Activated naive CD4-positive, alpha-beta T cell treated with anti-CD3 and anti-CD28 coated beads for 36 hours (primary cell): ENCODE data around the gene KCNB1. TPM values are rescaled to one million over a fixed set of nuclear protein-coding genes. Genes with fewer than 3 reads are reported as not detected.

ENCODE experiments used
- CTCF ChIA-PET: fragments of 350-600 bp; sonication (Branson Sonifier 250); formaldehyde crosslinking; loops from one replicate; lab custom pipeline; 2021; ENCODE audit warnings: antibody characterized with exemption; lab: Charles Lee
- DNase-seq: peaks from one replicate; pipeline ENCODE4 v3.0.0-alpha.2; 2020
- H3K27ac Mint-ChIP-seq: one replicate; pipeline ENCODE4 v1.8.0; 2021; ENCODE audit warnings: mild to moderate bottlenecking, mixed read lengths
- H3K27me3 Mint-ChIP-seq: one replicate; pipeline ENCODE4 v1.8.0; 2021; ENCODE audit warnings: low read depth, mixed read lengths
- H3K36me3 Mint-ChIP-seq: one replicate; pipeline ENCODE4 v1.8.0; 2021; ENCODE audit warnings: low read depth, mixed read lengths
- H3K4me1 Mint-ChIP-seq: one replicate; pipeline ENCODE4 v1.8.0; 2021; ENCODE audit warnings: low read depth, mixed read lengths
- H3K4me3 Mint-ChIP-seq: one replicate; pipeline ENCODE4 v1.8.0; 2021; ENCODE audit warnings: mild to moderate bottlenecking, moderate library complexity, mixed read lengths
- H3K9me3 Mint-ChIP-seq: one replicate; pipeline ENCODE4 v1.8.0; 2021; ENCODE audit warnings: mixed read lengths
- intact Hi-C: fragments of 100-400 bp; cut with micrococcal nuclease; formaldehyde crosslinking; loops from one replicate; pipeline ENCODE4 v1.15.1; 2023
- total RNA-seq, 2 experiments: library from RNA; stranded (reverse); gene quantifications; one replicate each; pipeline ENCODE4 v1.2.3, GENCODE V29; 2021

KCNB1 gene
- total RNA-seq, 2 experiments from 2014 or later, result not detected

DNA sequence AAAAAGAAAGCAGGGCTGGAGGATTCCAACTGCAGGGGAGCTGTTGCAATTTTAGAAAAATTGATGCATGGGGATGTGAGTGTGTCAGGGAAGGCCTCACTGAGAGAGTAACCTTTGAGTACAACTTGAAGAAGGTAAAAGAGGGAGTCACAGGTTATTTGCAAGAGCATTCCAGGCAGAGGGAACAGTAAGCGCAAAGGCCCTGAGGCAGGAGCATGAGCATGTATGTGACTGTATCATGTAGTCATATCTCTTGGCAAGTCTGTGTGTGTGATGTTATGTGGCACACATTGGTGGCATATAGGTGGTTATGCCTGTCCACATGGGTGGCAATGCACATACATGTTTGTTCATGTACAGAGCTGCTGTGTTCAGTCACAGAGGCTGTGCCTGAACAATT, 133.4 kb downstream of the KCNB1 start:
- no peaks in the 10 kb centered on the region for H3K36me3 Mint-ChIP-seq
- peaks cover 4% of the 10 kb centered on the region for H3K27me3 Mint-ChIP-seq
- intact Hi-C loops, result no loop called here
- DNase-seq, result no peak
- CTCF ChIA-PET, result no interaction called here
- H3K4me3 Mint-ChIP-seq, result no peak overlapping the region
- no peak overlapping the region for H3K27ac Mint-ChIP-seq
- H3K4me1 Mint-ChIP-seq, result peaks cover 2% of the 10 kb centered on the region
- H3K9me3 Mint-ChIP-seq, result no peaks in the 10 kb centered on the region

DNA sequence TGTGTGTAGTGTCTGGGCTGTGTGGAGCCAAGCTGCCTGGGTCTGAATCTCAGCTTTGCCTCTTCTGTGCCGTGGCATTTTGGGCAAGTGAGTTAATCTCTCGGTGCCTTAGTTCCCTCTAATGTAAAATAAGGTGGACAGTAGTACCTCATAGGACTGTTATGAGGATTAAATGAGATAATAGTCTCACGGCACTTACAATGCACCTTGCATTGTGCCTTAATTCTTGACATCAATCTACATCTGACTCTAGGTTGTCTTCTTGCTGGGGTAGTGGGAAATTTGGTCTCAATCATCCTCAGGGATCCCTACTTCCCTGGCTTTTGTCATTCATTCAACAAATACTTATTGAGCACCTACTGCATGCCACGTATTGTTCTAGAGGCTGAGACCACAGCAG, 133.9 kb downstream of the KCNB1 start:
- DNase-seq, result no peak
- intact Hi-C loops, result no loop called here
- no peaks in the 10 kb centered on the region for H3K9me3 Mint-ChIP-seq
- H3K27me3 Mint-ChIP-seq, result peaks cover 4% of the 10 kb centered on the region
- no peak overlapping the region for H3K4me3 Mint-ChIP-seq
- H3K36me3 Mint-ChIP-seq, result no peaks in the 10 kb centered on the region
- H3K4me1 Mint-ChIP-seq, result peaks cover 2% of the 10 kb centered on the region
- CTCF ChIA-PET, result no interaction called here
- H3K27ac Mint-ChIP-seq, result no peak overlapping the region

DNA sequence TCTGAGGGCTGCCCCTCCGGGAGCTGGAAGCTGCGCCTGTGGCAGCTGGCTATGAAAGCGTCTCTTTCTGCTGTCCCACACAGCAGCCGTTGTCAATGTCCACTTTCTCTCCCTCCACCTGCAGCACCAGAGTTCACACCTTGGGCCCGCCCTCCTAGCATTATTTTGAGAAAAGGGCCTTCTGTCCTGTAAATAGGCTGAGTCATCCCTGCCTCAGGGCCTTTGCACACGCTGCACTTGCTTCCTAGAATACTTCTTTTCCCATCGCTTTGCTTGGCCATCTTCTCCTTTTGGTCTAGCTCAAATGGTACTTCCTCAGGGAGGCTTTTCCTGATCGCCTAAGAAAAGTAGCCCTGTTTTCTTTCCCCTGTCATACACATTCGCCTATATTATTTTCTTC, 135.3 kb downstream of the KCNB1 start:
- no peak overlapping the region for H3K27ac Mint-ChIP-seq
- no peak for DNase-seq
- no peaks in the 10 kb centered on the region for H3K9me3 Mint-ChIP-seq
- peaks cover 2% of the 10 kb centered on the region for H3K4me1 Mint-ChIP-seq
- CTCF ChIA-PET, result interaction anchor here (0.6 to 1.1 kb wide), 2 partner anchors 12 to 35 kb away, joined by 4 to 6 read pairs; no protein-coding TSS in a partner anchor
- peaks cover 4% of the 10 kb centered on the region for H3K27me3 Mint-ChIP-seq
- intact Hi-C loops, result no loop called here
- no peak overlapping the region for H3K4me3 Mint-ChIP-seq
- H3K36me3 Mint-ChIP-seq, result no peaks in the 10 kb centered on the region

DNA sequence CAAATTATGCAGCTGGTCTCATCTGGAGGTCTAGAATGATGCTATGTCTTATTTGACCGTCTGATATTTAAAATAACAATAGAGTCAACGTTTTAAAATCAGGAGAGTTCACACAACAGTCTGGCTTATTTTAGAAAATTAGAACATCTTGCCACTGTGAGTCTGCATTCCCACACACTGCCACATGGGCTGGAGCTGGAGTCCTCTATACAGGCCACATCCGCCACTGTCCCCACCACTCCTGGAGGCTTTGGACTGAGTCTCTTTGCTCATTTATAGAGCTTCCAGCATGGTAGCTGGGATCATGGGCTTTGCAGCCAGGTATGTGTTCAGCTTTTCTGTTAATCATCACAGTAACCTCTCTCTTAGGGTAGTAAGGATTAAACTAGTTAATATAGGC, 135.8 kb downstream of the KCNB1 start:
- H3K4me3 Mint-ChIP-seq, result no peak overlapping the region
- CTCF ChIA-PET, result interaction anchor here (0.6 to 1.1 kb wide), 2 partner anchors 12 to 36 kb away, joined by 4 to 6 read pairs; no protein-coding TSS in a partner anchor
- intact Hi-C loops, result no loop called here

DNA sequence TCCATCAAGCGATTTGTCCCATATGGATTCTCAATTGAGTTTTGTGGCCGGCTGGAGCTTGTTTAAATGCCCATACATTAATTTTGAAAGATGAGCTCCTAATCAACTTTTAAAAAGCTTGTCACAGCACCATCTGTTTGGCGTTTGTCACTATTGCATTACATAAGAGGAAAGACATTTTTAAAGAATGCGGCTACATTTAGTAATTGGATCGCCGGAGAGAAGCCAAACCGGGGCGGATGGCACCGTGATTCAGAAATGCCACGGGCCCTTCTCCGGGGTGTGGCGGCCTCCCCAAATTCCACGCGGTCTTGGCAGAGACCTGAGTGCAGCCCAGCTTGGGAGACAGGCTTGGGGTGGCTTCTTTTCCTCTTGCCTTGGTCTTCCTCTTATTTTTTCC, 136.9 kb downstream of the KCNB1 start:
- no peak overlapping the region for H3K4me3 Mint-ChIP-seq
- H3K27ac Mint-ChIP-seq, result no peak overlapping the region
- no peaks in the 10 kb centered on the region for H3K9me3 Mint-ChIP-seq
- no peaks in the 10 kb centered on the region for H3K27me3 Mint-ChIP-seq
- no peak for DNase-seq
- H3K36me3 Mint-ChIP-seq, result no peaks in the 10 kb centered on the region
- CTCF ChIA-PET, result no interaction called here
- peaks cover 2% of the 10 kb centered on the region for H3K4me1 Mint-ChIP-seq
- intact Hi-C loops, result no loop called here

More for the DNA sequence above, 135.8 kb downstream of the KCNB1 start:
- Mint-ChIP-seq H3K27me3 (no peaks in the 10 kb centered on the region), H3K4me1 (peaks cover 2% of the 10 kb centered on the region), H3K9me3 (no peaks in the 10 kb centered on the region), H3K27ac (no peak overlapping the region), H3K36me3 (no peaks in the 10 kb centered on the region)
- no peak for DNase-seq

DNA sequence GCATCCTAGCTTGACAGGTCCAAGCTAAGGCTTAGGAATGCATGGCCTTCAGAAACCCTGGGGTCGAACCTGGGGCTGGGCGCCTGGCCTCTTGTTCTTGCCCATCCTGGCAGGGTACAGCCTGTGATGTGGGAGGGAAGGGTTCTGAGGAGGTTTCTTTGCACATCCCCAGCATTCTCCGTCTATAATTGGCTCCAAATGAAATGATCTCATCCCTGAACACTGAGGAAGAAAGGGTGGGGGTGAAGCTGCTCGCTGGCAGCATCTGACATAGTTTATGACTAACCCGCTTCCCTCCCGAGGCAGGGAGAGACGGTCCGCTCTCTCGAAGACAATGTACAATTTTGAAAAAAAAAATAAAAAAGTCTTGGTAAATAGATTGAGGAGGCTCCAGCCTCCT, 137.5 kb downstream of the KCNB1 start:
- H3K27me3 Mint-ChIP-seq, result no peaks in the 10 kb centered on the region
- no peaks in the 10 kb centered on the region for H3K9me3 Mint-ChIP-seq
- H3K27ac Mint-ChIP-seq, result no peak overlapping the region
- no peak for DNase-seq
- H3K4me1 Mint-ChIP-seq, result peaks cover 2% of the 10 kb centered on the region
- no peak overlapping the region for H3K4me3 Mint-ChIP-seq
- no peaks in the 10 kb centered on the region for H3K36me3 Mint-ChIP-seq
- CTCF ChIA-PET, result no interaction called here
- intact Hi-C loops, result no loop called here

DNA sequence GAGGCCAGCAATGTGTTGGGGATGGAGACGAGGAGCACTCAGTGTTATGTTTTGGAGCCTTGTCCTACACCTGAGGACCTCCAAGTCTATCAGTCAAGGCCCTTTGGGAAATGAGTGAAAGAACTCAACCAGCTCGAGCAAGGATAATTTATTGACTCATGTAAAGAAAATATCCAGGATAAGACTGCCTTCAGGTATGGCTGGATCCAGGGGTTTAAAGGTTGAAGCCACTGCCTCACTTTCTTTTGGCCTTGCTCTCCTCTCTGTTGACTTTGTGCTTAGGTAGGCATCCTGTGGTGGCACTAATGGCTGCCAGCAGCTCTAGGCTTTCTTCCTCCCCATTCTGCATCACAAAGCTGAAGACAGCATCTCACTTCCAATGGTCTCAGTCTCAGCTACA, 138.3 kb downstream of the KCNB1 start:
- H3K36me3 Mint-ChIP-seq, result no peaks in the 10 kb centered on the region

DNA sequence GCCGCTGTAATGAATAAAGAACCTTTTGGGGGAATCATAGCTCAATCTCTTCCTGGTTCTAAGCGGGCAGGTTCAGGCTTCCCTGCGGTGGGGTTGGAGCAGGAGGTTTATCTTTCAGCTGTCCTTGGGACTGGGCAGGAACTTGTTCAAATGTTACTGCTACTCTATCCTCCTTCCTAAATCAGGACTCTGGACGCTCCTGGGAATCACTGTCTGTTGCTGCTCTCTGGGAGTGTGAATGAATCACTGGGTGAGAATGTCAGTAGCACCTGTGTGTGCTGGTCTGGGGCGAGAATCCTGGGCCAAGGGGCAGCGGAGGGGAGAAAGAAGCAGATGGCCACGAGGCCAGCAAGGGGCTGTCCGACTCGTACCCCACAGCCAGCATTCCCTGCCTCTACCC, 139.2 kb downstream of the KCNB1 start:
- DNase-seq, result no peak
- Mint-ChIP-seq H3K36me3 (no peaks in the 10 kb centered on the region), H3K4me1 (peaks cover 2% of the 10 kb centered on the region), H3K27ac (no peak overlapping the region), H3K9me3 (no peaks in the 10 kb centered on the region), H3K4me3 (no peak overlapping the region), H3K27me3 (no peaks in the 10 kb centered on the region)
- CTCF ChIA-PET, result interaction anchor here (1.2 to 1.4 kb wide), 2 partner anchors 9 to 140 kb away, joined by 3 read pairs; no protein-coding TSS in a partner anchor
- intact Hi-C loops, result no loop called here

More for the DNA sequence above, 138.3 kb downstream of the KCNB1 start:
- CTCF ChIA-PET, result interaction anchor here (1.2 to 1.4 kb wide), 2 partner anchors 10 to 139 kb away, joined by 3 read pairs; no protein-coding TSS in a partner anchor
- no peak overlapping the region for H3K27ac Mint-ChIP-seq
- intact Hi-C loops, result no loop called here
- no peaks in the 10 kb centered on the region for H3K27me3 Mint-ChIP-seq
- H3K4me3 Mint-ChIP-seq, result no peak overlapping the region
- DNase-seq, result no peak
- no peaks in the 10 kb centered on the region for H3K9me3 Mint-ChIP-seq
- peaks cover 2% of the 10 kb centered on the region for H3K4me1 Mint-ChIP-seq

DNA sequence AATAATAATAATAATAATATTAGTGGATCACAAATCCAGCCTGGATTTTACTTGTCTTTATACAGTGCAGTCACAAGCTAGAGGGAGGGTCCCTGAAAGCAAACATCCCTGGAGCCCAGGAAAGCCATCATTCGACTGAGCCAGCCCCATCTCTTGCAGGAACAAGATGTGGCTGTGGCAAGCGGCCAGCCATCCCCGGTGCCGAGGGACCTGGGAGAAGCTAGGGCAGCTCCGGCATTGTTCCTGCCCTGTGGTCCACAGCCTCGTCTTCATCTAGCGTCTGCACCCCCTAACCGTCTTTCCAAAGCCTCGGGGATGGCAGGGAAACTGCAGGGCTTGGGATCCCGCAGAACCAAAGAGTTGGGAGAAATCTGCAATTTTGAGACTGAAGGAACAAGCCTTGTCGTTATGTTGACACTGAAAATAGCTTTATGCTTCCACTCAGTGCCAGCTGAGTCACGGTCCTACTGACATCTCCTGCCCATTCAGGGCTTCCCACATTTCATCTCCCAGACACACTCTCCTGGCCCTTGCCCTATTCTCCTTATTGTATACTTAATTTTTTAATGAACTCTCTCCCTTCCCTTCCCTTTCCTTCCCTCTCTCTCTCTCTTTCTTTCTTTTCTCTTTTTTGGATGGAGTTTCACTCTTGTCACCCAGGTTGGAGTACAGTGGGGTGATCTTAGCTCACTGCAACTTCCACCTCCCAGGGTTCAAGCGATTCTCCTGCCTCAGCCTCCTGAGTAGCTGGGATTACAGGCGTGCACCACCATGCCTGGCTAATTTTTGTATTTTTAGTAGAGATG, 142.1 kb downstream of the KCNB1 start:
- Mint-ChIP-seq H3K27ac (no peak overlapping the region), H3K27me3 (no peaks in the 10 kb centered on the region)
- CTCF ChIA-PET, result interaction anchor here (0.6 to 0.7 kb wide), 2 partner anchors 271 to 550 kb away, joined by 3 to 4 read pairs; no protein-coding TSS in a partner anchor

DNA sequence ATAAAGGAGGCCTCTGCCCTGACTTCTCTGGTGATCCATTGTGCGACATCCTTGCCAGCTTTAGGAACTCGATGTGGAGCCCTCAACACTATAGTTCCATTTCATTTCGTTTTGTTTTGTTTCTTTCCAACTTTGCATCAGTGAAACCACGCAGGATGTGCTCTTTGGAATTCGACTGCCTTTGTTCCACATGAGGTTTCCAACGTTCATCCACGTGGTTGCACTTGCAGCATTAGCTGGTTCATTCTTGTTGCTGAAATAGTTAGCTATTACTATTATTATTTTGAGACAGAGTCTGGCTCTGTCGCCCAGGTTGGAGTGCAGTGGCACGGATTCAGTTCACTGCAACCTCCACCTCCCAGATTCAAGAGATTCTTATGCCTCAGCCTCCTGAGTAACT, 143.3 kb downstream of the KCNB1 start:
- CTCF ChIA-PET, result interaction anchor here (1.7 kb wide), 1 partner anchor 195 kb away, joined by 4 read pairs; no protein-coding TSS in a partner anchor
- intact Hi-C loops, result no loop called here
- Mint-ChIP-seq H3K36me3 (no peaks in the 10 kb centered on the region), H3K27me3 (no peaks in the 10 kb centered on the region), H3K27ac (no peak overlapping the region), H3K9me3 (no peaks in the 10 kb centered on the region), H3K4me3 (no peak overlapping the region), H3K4me1 (no peaks in the 10 kb centered on the region)
- no peak for DNase-seq

More for the DNA sequence above, 142.1 kb downstream of the KCNB1 start:
- H3K4me1 Mint-ChIP-seq, result no peaks in the 10 kb centered on the region
- no peak for DNase-seq
- no peak overlapping the region for H3K4me3 Mint-ChIP-seq
- intact Hi-C loops, result no loop called here
- H3K36me3 Mint-ChIP-seq, result no peaks in the 10 kb centered on the region
- H3K9me3 Mint-ChIP-seq, result no peaks in the 10 kb centered on the region

DNA sequence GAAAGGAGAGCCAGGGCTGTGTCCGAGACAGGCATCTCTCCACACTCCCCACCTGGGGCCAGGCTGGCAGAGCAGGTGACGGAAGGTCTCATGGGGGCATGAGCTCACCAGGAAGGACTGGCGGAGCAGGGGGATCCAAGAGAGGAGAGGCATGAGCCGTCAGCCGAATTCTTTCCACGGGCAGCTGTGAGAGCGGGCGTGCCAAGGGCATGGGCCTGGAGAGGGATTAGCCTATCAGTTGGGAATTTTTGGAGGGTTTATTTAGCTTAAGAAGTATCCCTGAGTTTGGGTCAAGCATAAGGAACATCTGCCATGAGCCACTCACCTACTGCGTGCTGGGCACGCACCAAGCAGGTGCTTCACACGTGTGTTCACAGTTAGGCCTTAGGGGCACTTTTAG, 144.4 kb downstream of the KCNB1 start:
- Mint-ChIP-seq H3K27me3 (peaks cover 5% of the 10 kb centered on the region), H3K36me3 (no peaks in the 10 kb centered on the region), H3K9me3 (no peaks in the 10 kb centered on the region), H3K4me1 (no peaks in the 10 kb centered on the region), H3K27ac (no peak overlapping the region), H3K4me3 (no peak overlapping the region)
- no peak for DNase-seq
- intact Hi-C loops, result no loop called here
- CTCF ChIA-PET, result interaction anchor here (1.7 to 2.9 kb wide), 2 partner anchors 146 to 197 kb away, joined by 4 to 10 read pairs; no protein-coding TSS in a partner anchor

DNA sequence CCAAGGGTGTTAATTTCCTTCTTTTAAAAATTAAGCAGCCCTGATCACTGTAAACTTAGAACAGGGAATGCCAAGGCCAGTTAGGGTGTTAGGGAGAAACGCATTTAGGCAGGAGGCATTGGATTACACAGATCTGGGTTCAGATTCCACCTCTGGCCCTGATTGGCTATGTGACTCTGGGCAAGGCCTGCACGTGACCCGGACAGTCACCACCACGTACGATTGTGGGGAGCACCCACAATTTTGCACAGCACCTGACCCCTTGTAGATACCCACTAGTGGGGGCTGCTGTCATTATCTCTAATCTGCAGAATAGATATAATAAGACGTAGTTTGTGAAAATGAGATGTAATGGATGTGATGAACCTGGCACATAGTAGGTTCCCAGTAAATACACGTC, 145.1 kb downstream of the KCNB1 start:
- CTCF ChIA-PET, result interaction anchor here (0.8 to 2.9 kb wide), 2 partner anchors 147 to 200 kb away, joined by 3 to 10 read pairs; no protein-coding TSS in a partner anchor
- H3K4me3 Mint-ChIP-seq, result no peak overlapping the region
- H3K4me1 Mint-ChIP-seq, result no peaks in the 10 kb centered on the region
- no peak for DNase-seq
- intact Hi-C loops, result no loop called here
- no peaks in the 10 kb centered on the region for H3K36me3 Mint-ChIP-seq
- H3K27me3 Mint-ChIP-seq, result peaks cover 12% of the 10 kb centered on the region
- no peak overlapping the region for H3K27ac Mint-ChIP-seq
- H3K9me3 Mint-ChIP-seq, result no peaks in the 10 kb centered on the region
